Neural cell (in vitro differentiated cells): ENCODE results near the gene LARP1. TPM values are rescaled to one million over a fixed set of nuclear protein-coding genes. Genes with fewer than 3 reads are reported as not detected.

ENCODE experiments used
- H2AFZ ChIP-seq: fragments of 200-600, 300-800 bp; sonication (generic), shearing (Covaris generic); 2 replicates; pipeline ENCODE4 v1.6.0; 2014; ENCODE audit warnings: low read depth, mild to moderate bottlenecking, antibody characterized with exemption, low read length, moderate library complexity
- H3F3A ChIP-seq: fragments of 200-600 bp; shearing (Covaris generic); 2 replicates; pipeline ENCODE4 v1.6.1; 2016; ENCODE audit warnings: mild to moderate bottlenecking, moderate library complexity, mixed read lengths, antibody characterized with exemption, low read length; ENCODE audit not compliant: insufficient read depth, poor library complexity, severe bottlenecking
- H3K27ac ChIP-seq: fragments of 200-600, 300-800 bp; sonication (generic), shearing (Covaris generic); 2 replicates; pipeline ENCODE4 v1.5.1; 2014; ENCODE audit warnings: mild to moderate bottlenecking, low read length, moderate library complexity
- H3K27me3 ChIP-seq: fragments of 300-800, 200-600 bp; sonication (generic), shearing (Covaris generic); 2 replicates; pipeline ENCODE4 v1.6.0; 2014; ENCODE audit warnings: mild to moderate bottlenecking, low read depth, low read length, moderate library complexity; ENCODE audit not compliant: insufficient read depth
- H3K36me3 ChIP-seq: fragments of 300-800, 200-600 bp; sonication (generic), shearing (Covaris generic); 2 replicates; pipeline ENCODE4 v1.5.1; 2014; ENCODE audit warnings: mild to moderate bottlenecking, antibody characterized with exemption, low read length, moderate library complexity; ENCODE audit not compliant: insufficient read depth
- H3K4me2 ChIP-seq: fragments of 300-800, 200-600 bp; sonication (generic), shearing (Covaris generic); 2 replicates; pipeline ENCODE4 v1.6.0; 2014; ENCODE audit warnings: mild to moderate bottlenecking, low read length
- H3K4me3 ChIP-seq: fragments of 300-800, 200-600 bp; sonication (generic), shearing (Covaris generic); 2 replicates; pipeline ENCODE4 v1.5.1; 2014; ENCODE audit warnings: mild to moderate bottlenecking, low read length, moderate library complexity
- H3K79me2 ChIP-seq: fragments of 200-600 bp; shearing (Covaris generic); replicated peaks from 2 replicates; pipeline ENCODE4 v1.6.0; 2014; ENCODE audit warnings: mild to moderate bottlenecking, low read length, moderate library complexity; ENCODE audit not compliant: insufficient read depth
- H3K9ac ChIP-seq: fragments of 300-800, 200-600 bp; sonication (generic), shearing (Covaris generic); 2 replicates; pipeline ENCODE4 v1.6.1; 2016; ENCODE audit warnings: mild to moderate bottlenecking, low read length, mixed read lengths
- H3K9me2 ChIP-seq: fragments of 200-600 bp; shearing (Covaris generic); 2 replicates; pipeline ENCODE4 v1.6.1; 2016; ENCODE audit warnings: mild to moderate bottlenecking, low read length, mixed read lengths; ENCODE audit not compliant: insufficient read depth
- H3K9me3 ChIP-seq: fragments of 200-600, 300-800 bp; sonication (generic), shearing (Covaris generic); 2 replicates; pipeline ENCODE4 v1.6.1; 2016; ENCODE audit warnings: mild to moderate bottlenecking, mixed run types, low read length, moderate library complexity, mixed read lengths
- H4K20me1 ChIP-seq: fragments of 200-600 bp; shearing (Covaris generic); 2 replicates; pipeline ENCODE4 v1.6.1; 2016; ENCODE audit warnings: mild to moderate bottlenecking, mixed run types; ENCODE audit not compliant: insufficient read depth
- EP300 ChIP-seq: fragments of 450-650 bp; conservative IDR thresholded peaks from 2 replicates; pipeline ENCODE4 v1.6.1; 2014; ENCODE audit warnings: antibody characterized with exemption, mild to moderate bottlenecking, moderate library complexity; ENCODE audit not compliant: poor library complexity, severe bottlenecking
- EZH2 ChIP-seq: fragments of 200-600, 300-800 bp; shearing (Covaris generic), sonication (generic); IDR thresholded peaks from 2 replicates; pipeline ENCODE4 v1.6.1; 2014; ENCODE audit warnings: antibody characterized with exemption, low read length, borderline replicate concordance, mild to moderate bottlenecking; ENCODE audit not compliant: insufficient read depth, poor library complexity, severe bottlenecking
- MXI1 ChIP-seq: fragments of 450-650 bp; conservative IDR thresholded peaks from 2 replicates; pipeline ENCODE4 v1.6.1; 2014; ENCODE audit warnings: antibody characterized with exemption, mild to moderate bottlenecking; ENCODE audit not compliant: poor library complexity, severe bottlenecking
- POLR2AphosphoS5 ChIP-seq: IDR thresholded peaks from 2 replicates; pipeline ENCODE4 v1.6.1; 2012
- RAD21 ChIP-seq: fragments of 450-650 bp; conservative IDR thresholded peaks from 2 replicates; pipeline ENCODE4 v1.6.1; 2014; ENCODE audit warnings: antibody characterized with exemption, mild to moderate bottlenecking, moderate library complexity
- SMC3 ChIP-seq: fragments of 450-650 bp; conservative IDR thresholded peaks from 2 replicates; pipeline ENCODE4 v1.6.1; 2014; ENCODE audit warnings: antibody characterized with exemption, mild to moderate bottlenecking, moderate library complexity; ENCODE audit not compliant: poor library complexity
- TAF1 ChIP-seq: IDR thresholded peaks from 2 replicates; pipeline ENCODE4 v1.6.1; 2012; ENCODE audit warnings: low read depth
- polyA plus RNA-seq: library from polyadenylated mRNA; depleted of rRNA; stranded (reverse); fragments of >200 nt; gene quantifications from 2 replicates; pipeline ENCODE4 v1.2.3, GENCODE V29; 2014
- TF ChIP-seq, protein P1 (sequence below): IDR thresholded peaks from 2 replicates; pipeline ENCODE4 v1.6.1; 2012; ENCODE audit warnings: borderline replicate concordance
- TF ChIP-seq, protein P2 (sequence below): fragments of 450-650 bp; IDR thresholded peaks from 2 replicates; pipeline ENCODE4 v1.5.1; 2014; ENCODE audit warnings: antibody characterized with exemption, mild to moderate bottlenecking, moderate library complexity; ENCODE audit not compliant: poor library complexity, severe bottlenecking

The LARP1 gene
- polyA plus RNA-seq, 1 donor from 2014 or later: 36.1 TPM

DNA sequence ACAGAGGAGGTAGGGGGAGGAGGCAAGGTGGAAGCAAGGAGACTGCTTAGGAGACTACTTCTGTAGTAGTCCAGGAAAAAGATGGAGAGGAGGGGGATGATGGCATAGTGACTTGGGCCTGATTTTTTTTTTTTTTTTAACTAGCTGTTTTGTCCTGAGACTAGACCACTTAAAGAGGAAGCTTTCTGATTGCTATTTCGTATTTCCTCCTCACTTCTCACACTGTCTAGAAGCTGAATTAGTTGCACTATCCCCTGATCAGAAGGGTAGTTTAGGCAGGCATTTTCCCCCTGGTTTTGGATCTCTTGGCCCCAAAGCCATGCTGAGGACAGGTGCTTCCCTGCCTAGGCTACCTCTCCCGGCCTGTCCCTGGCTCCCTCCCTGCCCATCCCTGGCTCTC is 14.9 kb downstream of the LARP1 start:
- no peaks in the 10 kb centered on the region for H3F3A ChIP-seq
- no peak overlapping the region for H3K4me2 ChIP-seq
- H3K9me2 ChIP-seq: no peaks in the 10 kb centered on the region
- no peak overlapping the region for H3K4me3 ChIP-seq
- no peak overlapping the region for H3K27ac ChIP-seq
- peaks cover 16% of the 10 kb centered on the region for H4K20me1 ChIP-seq
- no peaks in the 10 kb centered on the region for H3K27me3 ChIP-seq
- H2AFZ ChIP-seq: no peak overlapping the region
- no peaks in the 10 kb centered on the region for H3K9me3 ChIP-seq
- H3K79me2 ChIP-seq: peaks cover 85% of the 10 kb centered on the region
- no peaks in the 10 kb centered on the region for H3K36me3 ChIP-seq
- TF ChIP-seq, protein P1, sequence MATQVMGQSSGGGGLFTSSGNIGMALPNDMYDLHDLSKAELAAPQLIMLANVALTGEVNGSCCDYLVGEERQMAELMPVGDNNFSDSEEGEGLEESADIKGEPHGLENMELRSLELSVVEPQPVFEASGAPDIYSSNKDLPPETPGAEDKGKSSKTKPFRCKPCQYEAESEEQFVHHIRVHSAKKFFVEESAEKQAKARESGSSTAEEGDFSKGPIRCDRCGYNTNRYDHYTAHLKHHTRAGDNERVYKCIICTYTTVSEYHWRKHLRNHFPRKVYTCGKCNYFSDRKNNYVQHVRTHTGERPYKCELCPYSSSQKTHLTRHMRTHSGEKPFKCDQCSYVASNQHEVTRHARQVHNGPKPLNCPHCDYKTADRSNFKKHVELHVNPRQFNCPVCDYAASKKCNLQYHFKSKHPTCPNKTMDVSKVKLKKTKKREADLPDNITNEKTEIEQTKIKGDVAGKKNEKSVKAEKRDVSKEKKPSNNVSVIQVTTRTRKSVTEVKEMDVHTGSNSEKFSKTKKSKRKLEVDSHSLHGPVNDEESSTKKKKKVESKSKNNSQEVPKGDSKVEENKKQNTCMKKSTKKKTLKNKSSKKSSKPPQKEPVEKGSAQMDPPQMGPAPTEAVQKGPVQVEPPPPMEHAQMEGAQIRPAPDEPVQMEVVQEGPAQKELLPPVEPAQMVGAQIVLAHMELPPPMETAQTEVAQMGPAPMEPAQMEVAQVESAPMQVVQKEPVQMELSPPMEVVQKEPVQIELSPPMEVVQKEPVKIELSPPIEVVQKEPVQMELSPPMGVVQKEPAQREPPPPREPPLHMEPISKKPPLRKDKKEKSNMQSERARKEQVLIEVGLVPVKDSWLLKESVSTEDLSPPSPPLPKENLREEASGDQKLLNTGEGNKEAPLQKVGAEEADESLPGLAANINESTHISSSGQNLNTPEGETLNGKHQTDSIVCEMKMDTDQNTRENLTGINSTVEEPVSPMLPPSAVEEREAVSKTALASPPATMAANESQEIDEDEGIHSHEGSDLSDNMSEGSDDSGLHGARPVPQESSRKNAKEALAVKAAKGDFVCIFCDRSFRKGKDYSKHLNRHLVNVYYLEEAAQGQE: no peak
- H3K9ac ChIP-seq: no peak overlapping the region

DNA sequence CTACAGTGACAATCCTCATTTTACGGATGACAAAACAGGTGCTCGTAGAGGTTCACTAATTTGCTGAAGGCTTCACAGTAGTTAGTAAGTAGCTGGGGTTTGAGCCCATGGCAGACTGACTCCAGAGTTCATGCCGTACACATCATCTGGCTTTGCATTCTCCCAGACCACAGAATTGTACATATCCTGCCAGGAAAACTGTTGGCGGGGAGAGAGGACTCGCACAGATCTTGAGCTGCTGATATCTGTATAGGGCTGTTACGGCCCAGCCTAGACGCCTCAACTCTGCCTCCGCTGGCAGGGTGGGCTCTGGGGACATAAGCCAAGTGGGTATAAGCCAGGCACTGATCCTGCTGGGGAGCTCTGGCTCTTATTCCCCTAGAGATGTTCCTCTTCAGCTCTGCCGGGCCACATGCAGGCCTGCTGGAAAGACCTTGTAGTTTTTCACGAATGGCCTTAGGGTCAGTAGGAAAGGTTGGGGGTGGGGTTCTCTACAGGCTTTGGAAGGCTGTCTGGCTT is 16.3 kb downstream of the LARP1 start:
- no peak overlapping the region for H3K27ac ChIP-seq
- peaks cover 15% of the 10 kb centered on the region for H4K20me1 ChIP-seq
- H3K4me2 ChIP-seq: no peak overlapping the region
- TF ChIP-seq EZH2: no peak
- TF ChIP-seq SMC3: no peak
- no peak for TF ChIP-seq EP300
- TF ChIP-seq, protein P2, sequence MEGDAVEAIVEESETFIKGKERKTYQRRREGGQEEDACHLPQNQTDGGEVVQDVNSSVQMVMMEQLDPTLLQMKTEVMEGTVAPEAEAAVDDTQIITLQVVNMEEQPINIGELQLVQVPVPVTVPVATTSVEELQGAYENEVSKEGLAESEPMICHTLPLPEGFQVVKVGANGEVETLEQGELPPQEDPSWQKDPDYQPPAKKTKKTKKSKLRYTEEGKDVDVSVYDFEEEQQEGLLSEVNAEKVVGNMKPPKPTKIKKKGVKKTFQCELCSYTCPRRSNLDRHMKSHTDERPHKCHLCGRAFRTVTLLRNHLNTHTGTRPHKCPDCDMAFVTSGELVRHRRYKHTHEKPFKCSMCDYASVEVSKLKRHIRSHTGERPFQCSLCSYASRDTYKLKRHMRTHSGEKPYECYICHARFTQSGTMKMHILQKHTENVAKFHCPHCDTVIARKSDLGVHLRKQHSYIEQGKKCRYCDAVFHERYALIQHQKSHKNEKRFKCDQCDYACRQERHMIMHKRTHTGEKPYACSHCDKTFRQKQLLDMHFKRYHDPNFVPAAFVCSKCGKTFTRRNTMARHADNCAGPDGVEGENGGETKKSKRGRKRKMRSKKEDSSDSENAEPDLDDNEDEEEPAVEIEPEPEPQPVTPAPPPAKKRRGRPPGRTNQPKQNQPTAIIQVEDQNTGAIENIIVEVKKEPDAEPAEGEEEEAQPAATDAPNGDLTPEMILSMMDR: no peak
- TF ChIP-seq POLR2AphosphoS5: no peak
- TF ChIP-seq TAF1: no peak
- TF ChIP-seq MXI1: no peak
- TF ChIP-seq, protein P1: no peak
- no peak for TF ChIP-seq RAD21
- H3K9me2 ChIP-seq: no peaks in the 10 kb centered on the region
- no peak overlapping the region for H3K4me3 ChIP-seq
- no peaks in the 10 kb centered on the region for H3K36me3 ChIP-seq
- no peak overlapping the region for H3K9ac ChIP-seq
- H3K79me2 ChIP-seq: peaks cover 79% of the 10 kb centered on the region
- no peaks in the 10 kb centered on the region for H3F3A ChIP-seq
- H2AFZ ChIP-seq: no peak overlapping the region
- no peaks in the 10 kb centered on the region for H3K27me3 ChIP-seq
- H3K9me3 ChIP-seq: no peaks in the 10 kb centered on the region
